HG02588 (cell line): ENCODE data around the gene INKA1.
"Not testable (repeated sequence)": the region's sequence is repeated elsewhere in the genome, so short reads cannot be mapped to it uniquely, and the experiment has no call there.

Experiments used
- ATAC-seq: cut with Tn5 transposase; IDR thresholded peaks from one replicate; pipeline ENCODE4 v1.9.1; 2021; ENCODE audit warnings: mild to moderate bottlenecking, moderate library complexity; ENCODE audit not compliant: unreplicated experiment

Gene INKA1

DNA sequence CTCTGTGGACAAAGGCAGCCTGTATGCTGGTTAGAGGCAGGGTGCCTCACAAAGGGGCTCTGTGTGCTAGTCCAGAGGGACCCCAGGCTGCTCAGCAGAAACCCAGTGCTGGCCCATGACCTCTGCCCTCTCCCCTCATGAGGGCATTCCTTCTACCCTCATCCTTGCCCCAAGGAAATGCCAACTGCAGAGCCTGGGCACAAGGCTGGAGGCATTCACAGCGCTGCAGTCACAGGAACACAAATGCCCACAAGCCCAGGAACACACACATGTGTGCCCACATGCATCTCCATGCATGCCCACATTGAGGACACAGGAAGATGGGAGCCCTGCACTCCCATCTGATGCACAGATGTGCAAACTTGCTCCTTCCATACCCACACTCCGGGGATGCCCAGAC is 3.8 kb downstream of the INKA1 start:
- ATAC-seq = no peak

DNA sequence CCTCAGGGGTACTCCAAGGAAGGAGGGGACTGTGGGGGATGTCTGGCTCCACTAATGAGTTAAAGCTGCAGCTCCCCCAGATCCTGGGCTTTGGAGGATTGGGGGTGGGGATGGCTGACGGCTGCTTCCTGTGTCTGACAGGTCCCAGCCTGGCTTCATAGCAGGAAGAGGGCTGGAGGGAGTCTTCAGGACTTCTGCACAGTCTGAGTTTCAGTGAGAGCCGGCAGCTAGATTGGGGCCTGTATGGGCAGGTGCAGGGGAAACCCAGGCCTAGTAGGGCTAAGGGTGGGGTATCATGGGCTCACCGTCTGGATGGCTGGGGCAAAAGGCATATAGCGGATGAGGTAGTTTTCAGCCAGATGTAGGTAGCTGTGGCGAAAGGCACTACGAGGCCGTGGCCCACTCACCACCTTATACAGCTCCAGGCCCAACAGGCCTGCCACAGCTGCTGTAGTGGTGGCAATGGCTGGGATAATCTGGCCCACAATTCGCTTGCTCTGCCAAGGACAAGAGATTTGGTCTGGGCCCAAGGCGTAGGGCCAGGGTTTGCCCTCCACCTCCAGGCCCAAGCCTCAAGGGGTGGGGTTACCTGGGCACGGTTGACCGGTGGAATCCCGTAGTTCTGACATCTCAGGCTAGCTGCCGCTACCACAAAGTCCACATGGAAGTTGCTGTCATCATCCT is 4.5 kb downstream of the INKA1 start:
- no peak for ATAC-seq

- no peak for ATAC-seq
These were observed 9.9 kb downstream of the INKA1 start for GRCh38 chr3:49812916-49813496.

GRCh38 chr3:49813497-49814174 is 10.6 kb downstream of the INKA1 start, which contains the start of gene UBA7:
UBA7 (minus strand) TSS chr3:49813953; CDS start chr3:49813787, 166 bp downstream.
- ATAC-seq = no peak

DNA sequence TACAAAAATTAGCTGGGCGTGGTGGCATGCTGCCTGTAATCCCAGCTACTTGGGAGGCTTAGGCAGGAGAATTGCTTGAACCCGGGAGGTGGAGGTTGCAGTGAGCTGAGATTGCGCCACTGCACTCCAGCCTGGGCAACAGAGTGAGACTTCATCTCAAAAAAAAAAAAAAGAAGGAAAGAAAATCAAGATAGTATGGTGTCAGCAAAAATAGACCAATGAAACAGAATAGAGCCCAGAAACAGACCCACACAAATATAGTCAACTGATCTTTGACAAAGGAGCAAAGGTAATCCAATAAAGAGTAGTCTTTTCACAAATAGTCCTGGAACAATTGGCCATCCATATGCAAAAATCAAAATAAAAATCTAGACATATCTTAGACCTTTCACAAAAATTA is 20.1 kb downstream of the INKA1 start:
- ATAC-seq = not testable (repeated sequence)

- ATAC-seq = no peak
These were observed 23.0 kb downstream of the INKA1 start for GRCh38 chr3:49826016-49826415.

- no peak for ATAC-seq
These were observed 28.3 kb downstream of the INKA1 start for GRCh38 chr3:49831341-49831740.

GRCh38 chr3:49839193-49839809 is 36.2 kb downstream of the INKA1 start:
- no peak for ATAC-seq

DNA sequence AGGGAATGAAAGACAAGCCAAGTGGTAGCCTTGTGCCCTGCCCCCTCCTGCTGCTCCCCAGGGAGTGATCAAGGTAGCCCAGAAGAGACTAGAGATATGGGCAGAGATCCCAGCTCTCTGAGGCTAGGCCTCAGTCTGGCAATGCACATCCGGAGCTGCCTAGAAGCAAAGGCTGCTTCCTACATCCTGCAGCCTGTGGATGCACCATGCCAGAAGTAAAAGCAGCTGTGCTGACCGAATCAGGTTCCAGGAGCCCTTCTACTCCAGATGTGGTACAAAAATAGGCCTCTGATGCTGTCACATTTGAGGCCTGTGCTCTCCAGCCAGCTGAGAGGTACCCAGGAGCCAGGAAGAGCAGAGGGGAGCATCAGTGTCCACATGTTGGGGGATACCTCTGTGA is 37.3 kb downstream of the INKA1 start:
- no peak for ATAC-seq

DNA sequence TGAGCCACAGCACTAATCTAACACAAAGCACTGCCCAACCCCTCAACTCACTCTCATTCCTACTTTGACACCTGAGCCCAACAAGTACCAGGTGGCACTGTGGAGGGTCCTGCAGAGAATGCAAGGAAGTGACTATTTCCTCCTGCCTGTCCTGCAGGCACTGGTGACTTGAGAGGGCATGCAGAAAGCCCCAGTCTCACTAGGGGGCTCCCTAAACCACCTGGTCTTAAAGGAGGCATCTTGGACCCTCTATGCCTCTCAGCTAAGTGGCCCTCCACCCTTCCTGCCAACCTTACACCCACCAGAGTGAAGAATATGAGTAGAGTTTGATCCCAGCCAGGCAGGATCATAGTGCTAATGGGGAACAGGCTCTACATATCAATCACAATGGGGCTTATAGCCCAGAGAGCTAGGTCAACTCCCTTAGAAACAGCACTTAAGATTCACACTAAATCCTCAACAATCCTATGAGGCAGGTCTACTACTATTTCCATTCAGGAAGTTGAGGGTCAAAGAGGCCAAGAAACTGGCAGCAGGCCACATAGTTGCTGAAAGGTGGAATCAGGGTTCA is 38.1 kb downstream of the INKA1 start:
- ATAC-seq = no peak

DNA sequence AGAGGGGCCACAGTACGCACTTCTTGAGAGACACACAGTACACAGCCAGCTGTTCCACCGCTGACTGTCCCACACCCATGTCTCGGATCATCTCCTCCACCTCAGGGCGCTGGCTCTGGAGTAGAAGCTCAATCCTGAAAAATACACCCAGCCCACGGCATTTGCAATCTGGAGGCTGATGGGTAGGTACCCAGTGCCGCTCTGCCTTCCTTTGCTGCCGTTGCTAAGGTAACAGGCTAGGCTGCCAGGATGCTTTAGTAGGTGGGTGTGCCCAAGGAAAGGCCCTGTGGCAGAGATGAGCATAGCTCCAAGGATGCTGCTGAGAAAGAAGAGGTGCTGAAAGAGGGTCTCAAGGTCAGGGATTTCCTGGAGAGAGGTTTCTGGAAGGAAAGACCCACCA is 38.7 kb downstream of the INKA1 start:
- ATAC-seq = no peak

- ATAC-seq = no peak
These were observed 39.9 kb downstream of the INKA1 start for GRCh38 chr3:49842843-49843517.

- ATAC-seq = no peak
These were observed 41.6 kb downstream of the INKA1 start for GRCh38 chr3:49844464-49845183.

DNA sequence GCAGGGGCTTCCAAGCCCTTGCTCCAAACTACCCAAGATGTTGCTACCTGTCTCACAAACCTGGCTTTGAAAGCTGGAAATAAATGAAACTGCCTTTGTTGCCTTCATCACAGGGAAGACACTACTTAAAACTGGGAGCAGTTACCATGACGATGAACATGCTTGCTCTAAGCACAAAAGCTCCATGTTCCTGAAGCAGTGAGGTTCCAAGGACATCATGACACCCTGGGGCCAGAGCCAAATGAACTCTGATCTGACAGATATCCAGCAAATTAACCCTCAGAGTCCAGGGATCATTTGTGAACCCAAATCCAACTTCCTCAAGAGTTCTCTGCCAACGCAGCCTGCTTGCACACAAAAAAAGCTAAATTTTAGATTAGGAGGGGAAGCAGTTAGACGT is 42.6 kb downstream of the INKA1 start:
- ATAC-seq = no peak
